ENCODE data around the gene ZEB2.

Gene ZEB2

DNA sequence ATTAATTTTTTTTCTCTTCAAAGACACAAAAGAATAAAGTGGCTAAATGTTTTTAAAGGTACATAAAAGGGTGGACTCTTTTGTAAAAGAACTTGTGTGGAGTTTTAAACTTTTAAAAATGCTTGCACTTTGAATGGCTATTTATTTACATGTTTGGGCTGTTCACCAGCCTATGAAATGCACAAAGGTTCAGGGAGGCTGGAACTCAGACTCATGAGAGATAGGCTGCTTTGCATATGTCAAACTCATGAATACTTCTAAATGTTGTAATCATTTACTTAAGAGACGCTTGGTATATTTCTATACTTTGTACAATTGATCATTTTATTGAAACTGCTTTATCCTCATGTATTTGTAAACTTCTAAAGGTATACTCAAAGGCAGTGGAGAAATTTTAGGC lies 79.9 kb downstream of the ZEB2 start:
- H3K4me1 ChIP-seq (ENCODE audit: insufficient read depth, low read length): peaks cover 14% of the 10 kb centered on the region
- H3K36me3 ChIP-seq (ENCODE audit: insufficient read depth, low read length): no peaks in the 10 kb centered on the region
- no peaks in the 10 kb centered on the region for H3K9me3 ChIP-seq (ENCODE audit: control insufficient read depth, insufficient read depth, low read length)
- H3K9ac ChIP-seq (ENCODE audit: low read depth, low read length): no peak overlapping the region

- Histone ChIP-seq H3K36me3 (ENCODE audit: insufficient read depth, low read length) (no peaks in the 10 kb centered on the region), H3K9ac (ENCODE audit: low read depth, low read length) (no peak overlapping the region), H3K4me1 (ENCODE audit: insufficient read depth, low read length) (peaks cover 8% of the 10 kb centered on the region), H3K9me3 (ENCODE audit: control insufficient read depth, insufficient read depth, low read length) (no peaks in the 10 kb centered on the region)
These were observed 80.9 kb downstream of the ZEB2 start for GRCh38 chr2:144438801-144439631.

GRCh38 chr2:144437636-144438035 lies 82.3 kb downstream of the ZEB2 start:
- H3K9ac ChIP-seq (ENCODE audit: low read depth, low read length): no peak overlapping the region
- no peaks in the 10 kb centered on the region for H3K9me3 ChIP-seq (ENCODE audit: control insufficient read depth, insufficient read depth, low read length)
- H3K4me1 ChIP-seq (ENCODE audit: insufficient read depth, low read length): peaks cover 4% of the 10 kb centered on the region; the same call in 1 of the 2 replicates

GRCh38 chr2:144434425-144435222 lies 85.3 kb downstream of the ZEB2 start:
- no peak overlapping the region for H3K9ac ChIP-seq (ENCODE audit: low read depth, low read length)
- peaks cover 13% of the 10 kb centered on the region; the same call in 1 of the 2 replicates for H3K4me1 ChIP-seq (ENCODE audit: insufficient read depth, low read length)
- no peaks in the 10 kb centered on the region for H3K9me3 ChIP-seq (ENCODE audit: control insufficient read depth, insufficient read depth, low read length)
- H3K36me3 ChIP-seq (ENCODE audit: insufficient read depth, low read length): no peaks in the 10 kb centered on the region

More at GRCh38 chr2:144437636-144438035, 82.3 kb downstream of the ZEB2 start:
- no peaks in the 10 kb centered on the region for H3K36me3 ChIP-seq (ENCODE audit: insufficient read depth, low read length)

GRCh38 chr2:144432921-144433320 lies 87.0 kb downstream of the ZEB2 start:
- Histone ChIP-seq H3K36me3 (ENCODE audit: insufficient read depth, low read length) (no peaks in the 10 kb centered on the region), H3K4me1 (ENCODE audit: insufficient read depth, low read length) (peaks cover 9% of the 10 kb centered on the region; the same call in 1 of the 2 replicates), H3K9me3 (ENCODE audit: control insufficient read depth, insufficient read depth, low read length) (no peaks in the 10 kb centered on the region), H3K9ac (ENCODE audit: low read depth, low read length) (no peak overlapping the region)

GRCh38 chr2:144431998-144432397 lies 87.9 kb downstream of the ZEB2 start:
- Histone ChIP-seq H3K9me3 (ENCODE audit: control insufficient read depth, insufficient read depth, low read length) (no peaks in the 10 kb centered on the region), H3K36me3 (ENCODE audit: insufficient read depth, low read length) (no peaks in the 10 kb centered on the region), H3K9ac (ENCODE audit: low read depth, low read length) (no peak overlapping the region), H3K4me1 (ENCODE audit: insufficient read depth, low read length) (peaks cover 12% of the 10 kb centered on the region; the same call in 1 of the 2 replicates)

DNA sequence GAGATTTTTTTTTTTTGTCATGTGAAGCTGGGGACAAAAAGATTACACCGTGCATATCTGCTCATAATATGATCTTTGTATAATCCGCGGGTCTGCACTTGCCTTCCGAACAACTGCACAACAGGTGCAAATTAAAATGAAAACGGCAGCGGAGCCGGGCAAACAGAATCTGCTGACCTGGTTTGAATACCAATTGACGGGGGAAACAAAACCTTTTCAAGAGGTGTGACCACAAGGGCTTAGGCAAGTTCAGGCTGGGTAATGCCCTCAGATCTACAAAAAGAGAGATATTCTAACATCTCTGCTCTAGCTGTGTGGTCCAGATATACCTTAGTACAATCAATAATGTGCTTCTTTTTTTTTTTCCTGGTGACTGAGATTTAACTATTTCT lies 88.5 kb downstream of the ZEB2 start:
- no peaks in the 10 kb centered on the region for H3K9me3 ChIP-seq (ENCODE audit: control insufficient read depth, insufficient read depth, low read length)
- H3K9ac ChIP-seq (ENCODE audit: low read depth, low read length): no peak overlapping the region
- no peaks in the 10 kb centered on the region for H3K36me3 ChIP-seq (ENCODE audit: insufficient read depth, low read length)
- peaks cover 13% of the 10 kb centered on the region; the same call in 1 of the 2 replicates for H3K4me1 ChIP-seq (ENCODE audit: insufficient read depth, low read length)

DNA sequence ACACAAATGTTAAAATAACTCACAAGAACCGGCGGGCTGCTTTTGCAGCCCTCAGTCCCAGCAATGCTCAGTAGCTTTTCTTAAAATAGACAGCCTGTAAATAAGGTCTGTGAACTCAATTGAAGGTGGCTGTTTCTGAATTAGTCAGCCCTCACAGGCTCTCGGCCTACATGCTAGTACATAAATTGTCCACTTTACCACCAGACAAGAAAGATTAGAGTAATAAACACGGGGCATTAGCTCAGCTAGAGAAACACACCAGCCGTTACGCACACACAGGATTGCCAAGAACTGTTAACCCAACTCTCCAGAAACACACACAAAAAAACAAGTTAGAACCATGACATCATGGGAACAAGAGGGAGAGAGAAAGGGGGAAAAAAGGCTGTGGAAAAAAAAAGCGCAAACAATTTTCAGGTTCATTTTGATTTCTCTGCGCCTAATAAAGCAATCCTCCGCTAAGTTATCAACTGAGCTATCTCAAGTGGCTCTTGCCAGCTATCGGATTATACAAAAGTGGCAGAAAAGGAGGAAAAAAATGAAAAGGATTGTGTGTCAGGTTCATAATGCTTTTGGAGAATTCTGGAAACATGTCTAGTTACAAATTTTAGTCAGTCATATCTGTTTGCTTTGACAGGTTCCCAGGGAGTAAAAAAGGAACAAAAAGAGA lies 89.1 kb downstream of the ZEB2 start:
- Histone ChIP-seq H3K9me3 (ENCODE audit: control insufficient read depth, insufficient read depth, low read length) (no peaks in the 10 kb centered on the region), H3K9ac (ENCODE audit: low read depth, low read length) (no peak overlapping the region), H3K4me1 (ENCODE audit: insufficient read depth, low read length) (peaks cover 13% of the 10 kb centered on the region; the same call in 1 of the 2 replicates), H3K36me3 (ENCODE audit: insufficient read depth, low read length) (no peaks in the 10 kb centered on the region)

- Histone ChIP-seq H3K36me3 (ENCODE audit: insufficient read depth, low read length) (no peaks in the 10 kb centered on the region), H3K9me3 (ENCODE audit: control insufficient read depth, insufficient read depth, low read length) (no peaks in the 10 kb centered on the region), H3K9ac (ENCODE audit: low read depth, low read length) (no peak overlapping the region), H3K4me1 (ENCODE audit: insufficient read depth, low read length) (peaks cover 19% of the 10 kb centered on the region)
These were observed 90.4 kb downstream of the ZEB2 start for GRCh38 chr2:144429396-144430112.

GRCh38 chr2:144426981-144427479 lies 92.9 kb downstream of the ZEB2 start:
- no peak overlapping the region for H3K9ac ChIP-seq (ENCODE audit: low read depth, low read length)
- H3K36me3 ChIP-seq (ENCODE audit: insufficient read depth, low read length): no peaks in the 10 kb centered on the region
- peaks cover 20% of the 10 kb centered on the region for H3K4me1 ChIP-seq (ENCODE audit: insufficient read depth, low read length)
- no peaks in the 10 kb centered on the region for H3K9me3 ChIP-seq (ENCODE audit: control insufficient read depth, insufficient read depth, low read length)

GRCh38 chr2:144426355-144426754 lies 93.6 kb downstream of the ZEB2 start:
- H3K4me1 ChIP-seq (ENCODE audit: insufficient read depth, low read length): peaks cover 20% of the 10 kb centered on the region
- H3K36me3 ChIP-seq (ENCODE audit: insufficient read depth, low read length): no peaks in the 10 kb centered on the region
- no peak overlapping the region for H3K9ac ChIP-seq (ENCODE audit: low read depth, low read length)
- H3K9me3 ChIP-seq (ENCODE audit: control insufficient read depth, insufficient read depth, low read length): no peaks in the 10 kb centered on the region

GRCh38 chr2:144424559-144425240 lies 95.2 kb downstream of the ZEB2 start:
- peaks cover 12% of the 10 kb centered on the region; the same call in 1 of the 2 replicates for H3K4me1 ChIP-seq (ENCODE audit: insufficient read depth, low read length)
- H3K9ac ChIP-seq (ENCODE audit: low read depth, low read length): no peak overlapping the region
- H3K36me3 ChIP-seq (ENCODE audit: insufficient read depth, low read length): no peaks in the 10 kb centered on the region
- H3K9me3 ChIP-seq (ENCODE audit: control insufficient read depth, insufficient read depth, low read length): no peaks in the 10 kb centered on the region

Data from ES-I3 (cell line).